GM19035 (cell line): Measurements from ENCODE around the gene KLHL29.

ENCODE experiments used
- ATAC-seq: cut with Tn5 transposase; IDR thresholded peaks from one replicate; pipeline ENCODE4 v1.9.1; 2021; ENCODE audit not compliant: unreplicated experiment

Gene KLHL29

DNA sequence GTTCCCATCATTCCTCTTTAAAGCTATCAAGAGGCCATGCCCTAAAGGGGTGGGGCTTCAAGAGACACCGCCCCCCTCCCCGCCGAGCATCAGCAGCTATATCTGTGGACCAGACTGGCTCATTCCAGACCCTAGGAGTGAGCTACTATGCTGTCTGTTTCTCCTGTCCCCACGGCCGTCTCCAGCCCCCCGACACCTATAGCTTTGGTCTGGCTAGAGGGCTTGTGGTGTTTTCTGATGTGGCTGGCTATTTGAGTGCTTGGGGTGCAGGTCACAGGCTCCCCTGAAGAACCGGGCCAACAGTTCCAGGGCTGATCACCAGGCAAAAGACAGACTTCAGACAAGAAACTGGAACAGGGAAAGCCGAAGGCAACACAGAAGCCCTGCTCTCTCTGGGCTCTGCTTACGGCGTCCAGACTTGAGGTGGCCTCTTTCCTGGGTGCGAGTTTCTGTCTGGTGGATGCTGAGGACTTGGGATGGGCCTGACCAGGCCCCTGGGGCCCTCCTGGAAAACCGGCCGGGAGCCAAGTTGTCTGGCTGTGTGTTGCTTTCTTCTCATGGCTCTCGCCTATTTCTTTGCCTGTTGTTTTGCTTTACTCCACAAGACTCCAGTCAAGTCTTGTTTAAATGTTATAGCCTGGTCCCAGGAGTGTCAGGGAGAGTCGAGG is 83.6 kb downstream of the KLHL29 start:
- ATAC-seq = no peak

DNA sequence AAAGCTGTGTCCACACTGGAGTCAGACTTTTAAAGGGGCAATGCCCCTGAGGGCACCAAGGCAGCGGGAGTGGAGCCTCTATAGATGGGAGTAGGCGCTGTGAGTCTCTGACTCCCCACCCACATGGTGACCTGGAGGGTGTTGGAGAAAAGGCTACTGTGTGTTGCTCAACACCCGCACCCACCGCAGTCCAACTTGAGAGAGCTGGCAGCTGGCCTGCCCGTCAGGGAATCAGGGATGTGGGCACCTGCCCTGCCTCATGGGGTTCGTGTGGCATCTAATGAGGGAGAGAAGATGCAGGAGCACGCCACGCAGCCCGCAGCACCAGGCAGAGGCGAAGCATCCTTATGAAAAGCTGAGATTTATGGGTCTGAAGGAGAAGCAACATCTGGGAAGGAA is 84.2 kb downstream of the KLHL29 start:
- no peak for ATAC-seq

DNA sequence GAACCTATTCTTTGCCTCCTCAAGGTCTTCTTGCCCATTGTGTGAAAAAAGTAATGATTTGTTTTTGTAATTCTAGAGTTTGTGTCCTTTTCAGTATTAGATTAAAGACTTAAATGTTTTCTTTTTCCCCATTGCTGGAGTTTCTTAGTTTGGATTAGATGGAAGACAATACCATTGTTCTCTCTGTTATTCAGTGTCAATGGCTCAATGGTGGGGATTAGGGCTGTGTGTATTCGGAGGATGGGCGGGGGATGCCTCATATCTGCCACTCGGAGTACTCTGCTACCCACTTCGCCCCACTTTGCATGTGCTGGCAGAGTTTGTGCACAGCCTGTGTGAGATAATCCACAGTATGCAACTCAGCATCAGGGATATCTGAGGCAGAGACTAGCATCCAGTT is 90.1 kb downstream of the KLHL29 start:
- ATAC-seq = no peak

DNA sequence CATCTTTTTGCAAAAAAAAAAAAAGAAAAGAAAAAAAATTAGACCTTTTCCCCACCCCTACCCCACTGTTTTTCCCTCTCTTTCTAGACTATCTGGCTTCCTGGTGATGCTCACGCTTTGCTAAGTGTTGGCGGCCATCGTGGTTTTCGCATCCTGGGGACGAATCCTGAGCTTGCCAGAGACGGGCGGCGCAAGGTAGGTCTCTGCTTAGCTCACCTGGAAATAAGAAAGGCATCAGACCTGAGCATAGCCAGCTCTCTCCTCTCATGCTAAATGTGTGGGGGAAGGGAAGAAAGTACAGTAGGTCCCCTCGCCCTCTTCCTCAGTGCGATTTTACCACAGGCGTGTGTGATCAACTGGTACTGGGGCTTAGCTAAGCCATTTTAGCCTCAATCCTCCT is 90.5 kb downstream of the KLHL29 start:
- no peak for ATAC-seq

- no peak for ATAC-seq
These were observed 91.8 kb downstream of the KLHL29 start for GRCh38 chr2:23476786-23477185.

GRCh38 chr2:23477392-23477791 is 92.4 kb downstream of the KLHL29 start:
- no peak for ATAC-seq

GRCh38 chr2:23478087-23478932 is 93.3 kb downstream of the KLHL29 start:
- no peak for ATAC-seq

DNA sequence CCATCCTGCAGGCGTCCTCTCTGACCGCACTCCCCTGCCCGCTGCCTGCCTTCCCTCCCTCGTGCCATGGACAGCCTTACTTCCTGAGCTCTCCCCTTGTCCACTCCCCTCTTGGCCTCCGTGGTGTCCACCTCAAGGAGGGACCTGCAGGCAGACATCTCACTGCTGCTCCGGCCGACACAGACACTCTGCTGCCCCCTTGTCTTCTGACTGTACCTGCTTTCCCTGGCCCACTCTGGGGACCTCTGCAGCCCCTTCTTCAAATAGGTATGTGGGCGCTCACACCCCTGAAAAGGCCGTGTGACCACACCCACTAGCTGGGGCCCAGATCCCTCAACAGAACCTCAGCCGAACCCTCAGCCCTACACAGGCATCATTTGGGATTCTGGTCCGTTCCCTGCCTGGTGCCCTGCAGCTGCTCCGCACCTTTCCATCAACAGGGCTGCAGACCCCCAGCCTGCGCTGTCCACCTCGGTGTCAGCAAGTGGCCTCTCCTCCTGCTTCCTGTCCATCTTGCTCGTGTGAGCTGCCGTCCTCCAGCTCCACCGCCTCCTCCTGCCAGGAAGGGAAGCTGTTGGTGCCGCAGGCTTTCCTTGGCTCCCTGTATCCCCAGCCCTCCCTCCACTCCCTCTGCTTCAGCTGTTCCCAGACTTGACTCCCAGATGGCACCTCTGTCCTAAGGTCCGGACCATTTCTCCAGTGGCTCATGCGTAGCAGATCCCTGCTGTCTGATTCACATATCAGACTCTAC is 94.1 kb downstream of the KLHL29 start:
- no peak for ATAC-seq

DNA sequence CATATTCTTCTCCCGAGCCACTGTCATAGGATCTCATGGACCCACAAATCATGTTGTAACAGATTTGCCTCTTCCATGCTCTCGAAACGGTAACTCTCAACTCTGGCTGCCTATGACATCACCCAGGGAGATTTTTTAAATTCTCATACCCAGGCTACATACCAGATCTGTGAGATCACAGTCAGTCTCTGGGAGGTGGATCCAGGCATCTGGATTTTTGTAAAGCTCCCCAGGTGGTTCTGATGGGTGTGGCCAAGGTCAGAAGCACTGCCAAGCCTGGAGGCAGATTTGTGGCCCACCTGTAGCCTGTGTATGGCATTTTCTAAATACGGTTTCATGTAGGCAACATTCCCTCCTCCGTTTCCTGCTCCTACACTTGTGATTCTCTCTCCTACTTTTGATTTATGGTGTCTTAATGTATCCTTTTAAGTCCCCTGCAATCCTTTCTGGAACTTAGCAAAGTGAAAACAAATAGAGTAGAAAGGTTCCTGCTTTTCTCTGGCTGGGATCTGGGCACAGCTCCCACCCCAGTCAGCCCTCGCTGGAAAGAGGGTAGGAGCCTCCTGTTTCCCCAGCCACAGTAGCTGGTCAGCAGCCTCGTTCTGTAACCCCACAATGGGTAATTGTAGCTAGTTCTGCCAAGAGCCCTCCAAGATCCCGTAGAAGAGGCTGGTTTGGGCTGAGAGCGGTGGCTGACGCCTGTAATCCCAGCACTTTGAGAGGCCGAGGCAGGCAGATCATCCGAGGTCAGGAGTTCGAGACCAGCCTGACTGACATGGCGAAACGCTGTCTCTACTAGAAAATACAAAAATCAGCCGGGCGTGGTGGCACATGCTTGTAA is 96.2 kb downstream of the KLHL29 start:
- ATAC-seq = no peak

GRCh38 chr2:23482188-23482587 is 97.2 kb downstream of the KLHL29 start:
- no peak for ATAC-seq

DNA sequence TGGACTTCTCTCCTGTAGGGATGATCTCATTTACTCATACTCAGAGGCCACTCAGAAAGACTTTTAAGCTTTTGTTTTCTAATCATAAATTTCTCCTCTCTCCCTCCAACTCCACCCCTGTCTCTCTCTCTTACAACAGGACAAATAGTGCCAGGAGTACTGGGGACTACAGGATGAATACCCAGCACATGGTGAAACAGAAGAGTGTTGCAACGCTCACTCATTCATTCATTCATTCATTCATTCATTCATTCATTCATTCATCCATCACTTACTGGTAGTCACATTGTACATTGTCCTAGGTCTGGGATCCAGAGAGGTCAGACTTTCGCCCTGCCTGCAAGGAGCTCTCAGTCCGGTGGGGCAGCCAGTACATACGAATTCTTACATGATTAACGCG is 97.6 kb downstream of the KLHL29 start:
- no peak for ATAC-seq

- ATAC-seq = no peak
These were observed 98.8 kb downstream of the KLHL29 start for GRCh38 chr2:23483791-23484190.

GRCh38 chr2:23484275-23484674 is 99.3 kb downstream of the KLHL29 start:
- no peak for ATAC-seq

DNA sequence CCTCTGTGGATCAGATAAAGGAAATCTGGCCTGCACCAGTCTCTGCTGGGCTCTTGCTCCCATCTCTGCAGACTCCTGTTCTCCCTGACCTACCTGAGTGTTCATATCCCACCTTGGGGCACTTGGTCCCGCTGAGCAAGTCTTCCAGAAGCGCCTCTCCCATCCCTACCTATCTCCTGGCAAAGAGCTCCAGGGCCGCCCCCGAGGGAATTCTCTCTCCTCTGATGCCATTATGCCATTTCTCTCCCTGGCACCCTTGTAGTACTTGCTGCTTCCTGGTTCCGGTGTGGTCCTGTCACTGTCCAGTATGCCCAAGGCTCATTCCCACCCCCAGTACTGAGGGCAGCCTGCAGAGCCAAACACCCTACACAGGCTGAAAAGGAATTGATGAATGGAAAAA is 99.8 kb downstream of the KLHL29 start:
- no peak for ATAC-seq

DNA sequence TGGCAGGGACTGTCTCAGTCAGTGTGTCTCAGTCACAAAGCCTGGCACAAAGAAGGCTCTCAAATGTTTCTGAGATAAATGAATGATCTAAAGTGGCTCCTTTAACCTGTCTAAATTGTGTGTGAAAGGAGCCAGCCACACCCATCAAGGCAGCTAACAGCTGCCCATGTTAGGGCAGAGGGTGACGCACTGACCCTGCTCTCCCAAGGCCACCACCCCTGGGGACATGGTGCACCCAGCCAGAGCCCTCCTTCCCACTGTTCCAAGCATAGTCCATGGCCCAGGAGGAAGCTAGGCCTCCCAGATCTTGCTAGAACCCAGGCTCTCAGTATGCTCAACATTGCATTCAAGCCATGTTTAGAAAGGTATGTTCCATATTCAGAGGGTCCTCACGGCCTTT is 100.3 kb downstream of the KLHL29 start:
- ATAC-seq = no peak

GRCh38 chr2:23485841-23486683 is 101.1 kb downstream of the KLHL29 start:
- ATAC-seq = no peak

DNA sequence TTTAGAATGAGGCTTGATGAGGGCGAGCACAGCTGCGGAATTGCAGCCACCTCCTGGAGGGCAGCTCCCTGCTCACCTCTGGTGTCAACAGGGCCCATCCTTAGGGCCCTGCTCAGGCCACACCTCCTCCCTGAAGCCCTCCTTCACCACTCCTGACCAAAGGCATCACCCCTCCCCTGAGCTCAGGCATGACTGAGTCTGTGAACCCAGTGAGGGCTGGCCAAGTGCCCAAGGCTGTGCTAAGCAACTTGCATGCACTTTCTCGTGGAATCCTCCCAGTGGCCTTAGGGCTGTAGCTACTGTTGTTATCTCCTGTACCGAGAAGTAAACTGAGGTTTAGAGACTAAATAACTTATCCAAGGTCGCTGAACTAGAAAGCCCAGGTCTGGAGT is 101.7 kb downstream of the KLHL29 start:
- ATAC-seq = no peak

DNA sequence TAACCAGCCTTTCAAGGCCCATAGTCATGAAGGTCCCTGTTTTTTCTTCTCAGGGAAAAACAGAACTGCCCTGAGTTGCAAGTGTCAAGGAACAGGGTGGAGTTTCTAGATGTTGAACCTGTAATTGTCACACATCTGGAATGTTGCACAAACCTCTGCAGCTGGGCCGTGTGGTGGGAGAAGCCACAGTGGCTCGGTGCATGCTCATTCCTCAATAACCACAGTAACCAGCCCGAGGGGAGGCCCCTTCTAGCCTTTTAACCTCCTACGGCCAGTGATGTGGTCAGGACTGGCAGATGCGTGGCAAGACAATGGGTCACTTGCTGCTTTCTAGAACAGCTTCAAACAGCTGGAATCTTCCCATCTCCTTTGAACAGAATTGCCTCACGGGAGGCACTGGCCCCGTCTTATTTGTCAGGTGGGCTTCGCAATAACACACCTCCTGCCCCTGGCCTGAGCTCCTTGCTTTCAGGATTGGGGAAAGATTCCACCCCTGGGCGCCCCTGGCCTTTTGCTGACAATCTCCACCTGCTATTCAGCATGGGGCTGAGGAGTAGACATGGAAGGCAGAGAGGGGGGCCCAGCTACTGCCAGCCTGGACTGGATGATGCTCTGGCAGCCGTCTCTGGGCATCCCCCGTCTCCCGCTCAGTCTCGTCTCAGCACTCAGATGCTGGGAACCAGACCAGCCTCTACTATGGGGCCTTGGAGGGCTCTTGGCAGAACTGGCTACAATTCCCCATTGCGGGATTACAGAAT is 102.9 kb downstream of the KLHL29 start:
- no peak for ATAC-seq

GRCh38 chr2:23488584-23488983 is 103.6 kb downstream of the KLHL29 start:
- ATAC-seq = no peak
